Hematopoietic multipotent progenitor cell (in vitro differentiated cells): ENCODE results near the gene LENG8. TPM values are rescaled to one million over a fixed set of nuclear protein-coding genes. Genes with fewer than 3 reads are reported as not detected.

ENCODE experiments used
- DNase-seq, 3 donors: peaks; one replicate each; pipeline ENCODE4 v3.0.0-alpha.2; 2011 to 2015; ENCODE audit warnings: low read depth in 2 of 3, low spot score in 2 of 3
- total RNA-seq: library from RNA; depleted of rRNA; stranded (reverse); fragments of >200 nt; gene quantifications from one replicate; pipeline ENCODE4 v1.2.3, GENCODE V29; 2012

The LENG8 gene
- total RNA-seq, 1 donor = 170 TPM

- DNase-seq = no peak
These were observed 27.5 kb upstream of the LENG8 start for GRCh38 chr19:54421521-54421920.

GRCh38 chr19:54422136-54422535 lies 26.9 kb upstream of the LENG8 start:
- DNase-seq = no peak

GRCh38 chr19:54424201-54424600 lies 24.8 kb upstream of the LENG8 start:
- DNase-seq = no peak

GRCh38 chr19:54424660-54425381 lies 24.2 kb upstream of the LENG8 start:
- no peak for DNase-seq

- DNase-seq = no peak
These were observed 23.6 kb upstream of the LENG8 start for GRCh38 chr19:54425382-54425723.

- no peak for DNase-seq
These were observed 22.6 kb upstream of the LENG8 start for GRCh38 chr19:54426291-54426931.

- no peak for DNase-seq
These were observed 21.4 kb upstream of the LENG8 start for GRCh38 chr19:54427586-54427985.

GRCh38 chr19:54428323-54429175 lies 20.4 kb upstream of the LENG8 start:
- DNase-seq = no peak

GRCh38 chr19:54429176-54429495 lies 19.9 kb upstream of the LENG8 start:
- no peak for DNase-seq

GRCh38 chr19:54429545-54430227 lies 19.3 kb upstream of the LENG8 start:
- no peak for DNase-seq

- DNase-seq = peak in 2 of 3 donors; percentile 56 to 60
These were observed 18.4 kb upstream of the LENG8 start for GRCh38 chr19:54430306-54431254.

- DNase-seq = no peak
These were observed 17.7 kb upstream of the LENG8 start for GRCh38 chr19:54431255-54431838.

GRCh38 chr19:54432144-54432738 lies 16.8 kb upstream of the LENG8 start:
- no peak for DNase-seq

- DNase-seq = no peak
These were observed 15.3 kb upstream of the LENG8 start for GRCh38 chr19:54433697-54434096.

- no peak for DNase-seq
These were observed 14.7 kb upstream of the LENG8 start for GRCh38 chr19:54434112-54434872.

GRCh38 chr19:54434873-54435214 lies 14.2 kb upstream of the LENG8 start:
- DNase-seq = no peak

GRCh38 chr19:54435551-54436016 lies 13.4 kb upstream of the LENG8 start:
- DNase-seq = no peak

- DNase-seq = no peak
These were observed 12.9 kb upstream of the LENG8 start for GRCh38 chr19:54436031-54436523.
